H1 (cell line): Measurements from ENCODE around the gene DIP2C. TPM values are rescaled to one million over a fixed set of nuclear protein-coding genes. Genes with fewer than 3 reads are reported as not detected.

Source experiments
- CTCF ChIA-PET: fragments of 300-600 bp; sonication (Branson Sonifier 250); formaldehyde crosslinking; loops from one replicate; lab custom pipeline; 2021; ENCODE audit not compliant: partially characterized antibody; lab: Charles Lee
- POLR2A ChIA-PET: fragments of 300-600 bp; sonication (Branson Sonifier 250); formaldehyde crosslinking; loops from one replicate; lab custom pipeline; 2021; ENCODE audit warnings: inconsistent platforms; ENCODE audit not compliant: partially characterized antibody; lab: Charles Lee
- DNase-seq, 2 experiments: peaks; one replicate each; pipeline versions ENCODE4 v3.0.0 to v3.0.0-alpha.2; 2010 to 2022; ENCODE audit warnings: low spot score in 2 of 2, low read depth in 1 of 2, mixed read lengths in 1 of 2
- FAIRE-seq: peaks from 2 replicates; lab custom pipeline; 2011; peaks lifted over from hg19 to GRCh38; lab: Jason Lieb, UNC
- H2AFZ ChIP-seq: 2 replicates; pipeline ENCODE4 v1.8.1; 2012; ENCODE audit warnings: low read length, inconsistent platforms
- H2AK5ac ChIP-seq: 2 replicates; pipeline ENCODE4 v1.6.1; 2013; ENCODE audit warnings: low read depth, low read length
- H2BK120ac ChIP-seq: replicated peaks from 2 replicates; pipeline ENCODE3; 2013; ENCODE audit warnings: low read depth, low read length, inconsistent platforms
- H2BK12ac ChIP-seq: 2 replicates; pipeline ENCODE4 v1.6.1; 2013; ENCODE audit warnings: low read depth, low read length
- H2BK15ac ChIP-seq: 2 replicates; pipeline ENCODE4 v1.6.1; 2013; ENCODE audit warnings: low read length
- H2BK20ac ChIP-seq: 2 replicates; pipeline ENCODE4 v1.6.1; 2013; ENCODE audit warnings: low read length
- H2BK5ac ChIP-seq: 2 replicates; pipeline ENCODE4 v1.6.1; 2013; ENCODE audit warnings: low read depth, low read length
- H3K14ac ChIP-seq: 2 replicates; pipeline ENCODE4 v1.6.1; 2013; ENCODE audit warnings: inconsistent platforms; ENCODE audit not compliant: insufficient read length
- H3K18ac ChIP-seq: 2 replicates; pipeline ENCODE4 v1.6.1; 2013; ENCODE audit warnings: low read length; ENCODE audit errors: extremely low read depth
- H3K23ac ChIP-seq: 2 replicates; pipeline ENCODE4 v1.6.1; 2013; ENCODE audit warnings: inconsistent platforms; ENCODE audit not compliant: insufficient read length
- H3K23me2 ChIP-seq: 2 replicates; pipeline ENCODE4 v1.6.1; 2013; ENCODE audit warnings: low read depth, low read length
- H3K27ac ChIP-seq: 2 replicates; pipeline ENCODE4 v1.6.1; 2011; ENCODE audit warnings: low read depth, low read length, inconsistent platforms
- H3K27me3 ChIP-seq, 4 experiments: replicated peaks in 1 of 4; 1 replicate in 1 of 4; 2 replicates in 3 of 4; pipeline versions ENCODE4 v1.6.1 to v1.8.1; 2011 to 2013; ENCODE audit warnings: low read length in 3 of 4, mild to moderate bottlenecking in 3 of 4, inconsistent platforms in 2 of 4, mixed read lengths in 2 of 4, moderate library complexity in 1 of 4; ENCODE audit not compliant: control insufficient read depth in 3 of 4, insufficient read depth in 3 of 4; ENCODE audit errors: extremely low read depth in 1 of 4
- H3K36me3 ChIP-seq, 4 experiments: 2 replicates each; pipeline versions ENCODE4 v1.6.1 to v1.8.1; 2011 to 2013; ENCODE audit warnings: mild to moderate bottlenecking in 4 of 4, low read length in 3 of 4, moderate library complexity in 2 of 4, control low read depth in 1 of 4, inconsistent platforms in 1 of 4; ENCODE audit not compliant: insufficient read depth in 4 of 4, control insufficient read depth in 2 of 4
- H3K4ac ChIP-seq: replicated peaks from 2 replicates; pipeline ENCODE3; 2013; ENCODE audit warnings: low read length, low read depth, mixed read lengths, inconsistent platforms; ENCODE audit not compliant: insufficient read length
- H3K4me1 ChIP-seq, 4 experiments: replicated peaks in 1 of 4; 1 replicate in 1 of 4; 2 replicates in 3 of 4; pipeline versions ENCODE4 v1.6.1 to v1.8.1; 2011 to 2013; ENCODE audit warnings: low read length in 3 of 4, inconsistent platforms in 2 of 4, mixed read lengths in 1 of 4; ENCODE audit not compliant: insufficient read depth in 4 of 4, control insufficient read depth in 3 of 4
- H3K4me2 ChIP-seq, 2 experiments: 2 replicates each; pipeline versions ENCODE4 v1.6.1 to v1.8.1; 2011 to 2013; ENCODE audit warnings: low read depth in 2 of 2, low read length in 2 of 2, control low read depth in 1 of 2, inconsistent platforms in 1 of 2, mild to moderate bottlenecking in 1 of 2; ENCODE audit not compliant: insufficient read depth in 1 of 2
- H3K4me3 ChIP-seq, 4 experiments: fragments of 200-600, 300-600 bp in 1 of 4; sonication (generic), shearing (Covaris generic), sonication (Bioruptor Twin) in 1 of 4; 2 replicates each; pipeline versions ENCODE4 v1.5.1 to v1.8.1; 2011 to 2016; ENCODE audit warnings: low read length in 4 of 4, low read depth in 3 of 4, control low read depth in 2 of 4, inconsistent platforms in 2 of 4, mild to moderate bottlenecking in 2 of 4, mixed read lengths in 1 of 4, moderate library complexity in 1 of 4; ENCODE audit not compliant: insufficient read depth in 2 of 4; ENCODE audit errors: extremely low read depth in 1 of 4
- H3K56ac ChIP-seq: replicated peaks from 2 replicates; pipeline ENCODE3; 2013; ENCODE audit warnings: low read depth, mild to moderate bottlenecking, mixed read lengths, low read length, inconsistent platforms; ENCODE audit not compliant: insufficient read length
- H3K79me1 ChIP-seq: 2 replicates; pipeline ENCODE4 v1.6.1; 2013; ENCODE audit warnings: low read depth, low read length, control low read depth
- H3K79me2 ChIP-seq, 2 experiments: 2 replicates each; pipeline versions ENCODE4 v1.6.1 to v1.8.1; 2012 to 2013; ENCODE audit warnings: low read length in 2 of 2, mild to moderate bottlenecking in 2 of 2, inconsistent platforms in 1 of 2; ENCODE audit not compliant: insufficient read depth in 2 of 2, control insufficient read depth in 1 of 2
- H3K9ac ChIP-seq, 4 experiments: replicated peaks in 1 of 4; 1 replicate in 1 of 4; 2 replicates in 3 of 4; pipeline versions ENCODE4 v1.6.1 to v1.8.1; 2011 to 2013; ENCODE audit warnings: low read depth in 3 of 4, low read length in 3 of 4, control low read depth in 2 of 4, mild to moderate bottlenecking in 2 of 4, moderate library complexity in 2 of 4, inconsistent platforms in 1 of 4; ENCODE audit errors: extremely low read depth in 1 of 4
- H3K9me3 ChIP-seq, 2 experiments: 2 replicates each; pipeline versions ENCODE4 v1.6.1 to v1.8.1; 2012 to 2013; ENCODE audit warnings: mild to moderate bottlenecking in 2 of 2, moderate library complexity in 2 of 2, control low read depth in 1 of 2, inconsistent platforms in 1 of 2, low read depth in 1 of 2, low read length in 1 of 2, mixed read lengths in 1 of 2; ENCODE audit not compliant: insufficient read depth in 2 of 2
- H4K20me1 ChIP-seq, 2 experiments: replicated peaks in 1 of 2; 2 replicates each; pipeline versions ENCODE3 to v1.8.1; 2011 to 2013; ENCODE audit warnings: inconsistent platforms in 2 of 2, low read length in 2 of 2, mild to moderate bottlenecking in 1 of 2; ENCODE audit not compliant: insufficient read depth in 2 of 2, control insufficient read depth in 1 of 2
- H4K5ac ChIP-seq: 2 replicates; pipeline ENCODE4 v1.6.1; 2013; ENCODE audit warnings: low read length, low read depth, mixed read lengths, inconsistent platforms; ENCODE audit not compliant: insufficient read length
- H4K8ac ChIP-seq: 2 replicates; pipeline ENCODE4 v1.8.0; 2013; ENCODE audit warnings: mild to moderate bottlenecking, moderate library complexity, low read length, inconsistent platforms; ENCODE audit not compliant: insufficient read depth; ENCODE audit errors: extremely low read depth
- H4K91ac ChIP-seq: replicated peaks from 2 replicates; pipeline ENCODE3; 2013; ENCODE audit warnings: low read length, mixed read lengths, inconsistent platforms; ENCODE audit not compliant: insufficient read length
- CHD2 ChIP-seq: IDR thresholded peaks from 2 replicates; pipeline ENCODE4 v1.6.1; 2012; ENCODE audit warnings: low read length, improper control_type of control experiment
- EGR1 ChIP-seq: IDR thresholded peaks from 2 replicates; pipeline ENCODE4 v1.6.1; 2011; ENCODE audit warnings: low read depth, low read length, borderline replicate concordance
- FOSL1 ChIP-seq: IDR thresholded peaks from 2 replicates; pipeline ENCODE4 v1.6.1; 2011; ENCODE audit warnings: mild to moderate bottlenecking, low read depth, low read length, moderate library complexity; ENCODE audit not compliant: insufficient read depth
- JUN ChIP-seq: IDR thresholded peaks from 2 replicates; pipeline ENCODE4 v1.6.1; 2011; ENCODE audit warnings: low read depth, mild to moderate bottlenecking, improper control_type of control experiment, low read length
- JUND ChIP-seq: IDR thresholded peaks from 2 replicates; pipeline ENCODE4 v1.6.1; 2011; ENCODE audit warnings: mild to moderate bottlenecking, improper control_type of control experiment, low read length
- POLR2A ChIP-seq, 2 experiments: IDR thresholded peaks; 1 replicate in 1 of 2; 2 replicates in 1 of 2; pipeline ENCODE4 v1.6.1; 2011; ENCODE audit warnings: low read depth in 2 of 2, low read length in 2 of 2, mild to moderate bottlenecking in 2 of 2; ENCODE audit errors: control extremely low read depth in 1 of 2
- RFX5 ChIP-seq: IDR thresholded peaks from 2 replicates; pipeline ENCODE4 v1.6.1; 2011; ENCODE audit warnings: low read depth, low read length, improper control_type of control experiment, borderline replicate concordance
- SIRT6 ChIP-seq: IDR thresholded peaks from one replicate; pipeline ENCODE4 v1.7.1; 2012; ENCODE audit warnings: low read length, inconsistent platforms
- SP4 ChIP-seq: IDR thresholded peaks from 2 replicates; pipeline ENCODE4 v1.6.1; 2012; ENCODE audit warnings: low read length, inconsistent platforms
- TAF1 ChIP-seq: IDR thresholded peaks from 2 replicates; pipeline ENCODE4 v1.6.1; 2011; ENCODE audit warnings: mild to moderate bottlenecking, low read depth, low read length
- TCF12 ChIP-seq: IDR thresholded peaks from 2 replicates; pipeline ENCODE4 v1.6.1; 2011; ENCODE audit warnings: low read depth, mild to moderate bottlenecking, low read length
- TEAD4 ChIP-seq: IDR thresholded peaks from 2 replicates; pipeline ENCODE4 v1.6.1; 2012; ENCODE audit warnings: low read depth, low read length, inconsistent platforms, mixed read lengths
- WGBS, 2 experiments: shearing (Covaris generic) in 1 of 2; methylation state at CpG; one replicate each; pipeline versions ENCODE4 v1.1.6 to v1.1.7; 2013 to 2015; ENCODE audit warnings: low lambda C conversion rate in 2 of 2, mixed read lengths in 2 of 2, inconsistent platforms in 1 of 2, low coverage in 1 of 2, missing lambda C conversion rate in 1 of 2; ENCODE audit not compliant: insufficient replicate concordance in 2 of 2, insufficient coverage in 1 of 2, insufficient read length in 1 of 2; ENCODE audit errors: extremely low coverage in 1 of 2, missing lambda C conversion rate in 1 of 2; 5-methylcytosine and 5-hydroxymethylcytosine counted together
- polyA plus RNA-seq, 7 experiments: library from polyadenylated mRNA; depleted of rRNA in 3 of 7; stranded (reverse) in 5 of 7; unstranded in 2 of 7; fragments of >200 nt in 5 of 7; fragments of 200-250 nt in 2 of 7; gene quantifications; 1 replicate in 5 of 7; 2 replicates in 1 of 7; 4 replicates in 1 of 7; pipeline versions ENCODE4 v1.2.1 to v1.2.3, GENCODE V29; 2011 to 2013; ENCODE audit warnings: missing spikeins in 2 of 7, mixed read lengths in 2 of 7
- total RNA-seq: library from RNA; stranded (reverse); fragmentation: NEBNext Ultra II Directional; extraction: Animal tissue kit (Norgen Biotek cat#: 25700); gene quantifications from 2 replicates; pipeline ENCODE4 v1.2.1, GENCODE V29; 2021
- TF ChIP-seq, protein P1 (sequence below): IDR thresholded peaks from 2 replicates; pipeline ENCODE4 v1.6.1; 2011; ENCODE audit warnings: low read length, improper control_type of control experiment
- TF ChIP-seq, protein P2 (sequence below): IDR thresholded peaks from 2 replicates; pipeline ENCODE4 v1.6.1; 2012; ENCODE audit warnings: inconsistent platforms

The DIP2C gene
- total and polyA plus RNA-seq, 2 of the 8 experiments (the other 6 are each of a cell fraction or from before 2014, with no cell fraction given), result 3.8 to 9.3 TPM

DNA sequence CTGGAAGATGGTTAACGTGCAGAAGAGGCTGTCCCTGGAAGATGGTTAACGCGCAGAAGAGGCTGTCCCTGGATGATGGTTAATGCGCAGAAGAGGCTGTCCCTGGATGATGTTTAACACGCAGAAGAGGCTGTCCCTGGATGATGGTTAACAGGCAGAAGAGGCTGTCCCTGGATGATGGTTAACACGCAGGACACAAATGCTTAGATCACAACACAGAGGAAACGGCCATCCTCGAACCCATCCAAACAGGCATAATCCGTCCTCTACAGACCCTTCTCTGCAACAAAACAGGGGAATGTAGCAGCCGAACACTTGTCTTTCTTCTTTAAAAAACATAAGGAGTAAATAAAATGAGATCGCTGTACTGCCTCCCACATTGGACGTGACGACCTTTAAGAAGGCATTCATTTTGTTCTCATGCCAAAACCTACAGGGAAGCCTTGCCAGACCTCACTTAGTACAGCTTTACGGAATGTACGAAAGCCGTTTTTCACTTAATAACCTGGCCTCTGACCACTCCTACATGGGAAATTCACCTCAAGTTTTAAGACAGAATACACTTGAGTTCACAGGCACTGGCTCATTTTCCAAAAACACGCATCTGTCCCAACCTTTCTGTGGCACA lies 309.0 kb downstream of the DIP2C start:
- POLR2A ChIA-PET, result no interaction called here
- H3K14ac ChIP-seq, result no peak overlapping the region
- no peak overlapping the region for H2BK12ac ChIP-seq
- H2BK20ac ChIP-seq, result no peak overlapping the region
- H3K79me1 ChIP-seq, result no peaks in the 10 kb centered on the region
- H4K5ac ChIP-seq, result no peak overlapping the region
- no peak overlapping the region for H2BK120ac ChIP-seq
- no peak overlapping the region for H3K9ac ChIP-seq
- 95% methylated on average over 17 of the region's 17 CpGs; no CpG with 5 or more reads in 1 of the 2 experiments for WGBS, 2 experiments
- no peak overlapping the region for H4K8ac ChIP-seq
- no peak overlapping the region for H4K91ac ChIP-seq
- H3K4ac ChIP-seq, result no peak overlapping the region
- H3K4me1 ChIP-seq, result no peaks in the 10 kb centered on the region
- no peak overlapping the region for H3K23ac ChIP-seq
- DNase-seq (no peak), FAIRE-seq (no peak)
- H3K56ac ChIP-seq, result no peak overlapping the region
- H3K23me2 ChIP-seq, result no peaks in the 10 kb centered on the region
- no peak overlapping the region for H3K4me3 ChIP-seq
- no peak overlapping the region for H2AFZ ChIP-seq
- no peak overlapping the region for H3K4me2 ChIP-seq
- no peak overlapping the region for H3K27ac ChIP-seq
- no peak overlapping the region for H2AK5ac ChIP-seq
- no peak overlapping the region for H2BK5ac ChIP-seq
- H3K18ac ChIP-seq, result no peak overlapping the region
- H3K36me3 ChIP-seq, result no peaks in the 10 kb centered on the region; a peak in 1 of 8 replicates
- H4K20me1 ChIP-seq, result peaks cover 0 to 6% of the 10 kb centered on the region in 2 experiments
- no peak overlapping the region for H2BK15ac ChIP-seq
- CTCF ChIA-PET, result no interaction called here
- peaks cover 0 to 6% of the 10 kb centered on the region in 2 experiments; a peak in 1 of 4 replicates for H3K9me3 ChIP-seq
- H3K79me2 ChIP-seq, result peaks cover 0 to 4% of the 10 kb centered on the region in 2 experiments; a peak in 1 of 4 replicates
- H3K27me3 ChIP-seq, result no peaks in the 10 kb centered on the region
- no peak for TF ChIP-seq JUN
- TF ChIP-seq TEAD4, result no peak
- no peak for TF ChIP-seq CHD2
- TF ChIP-seq RFX5, result no peak
- TF ChIP-seq, protein P1, sequence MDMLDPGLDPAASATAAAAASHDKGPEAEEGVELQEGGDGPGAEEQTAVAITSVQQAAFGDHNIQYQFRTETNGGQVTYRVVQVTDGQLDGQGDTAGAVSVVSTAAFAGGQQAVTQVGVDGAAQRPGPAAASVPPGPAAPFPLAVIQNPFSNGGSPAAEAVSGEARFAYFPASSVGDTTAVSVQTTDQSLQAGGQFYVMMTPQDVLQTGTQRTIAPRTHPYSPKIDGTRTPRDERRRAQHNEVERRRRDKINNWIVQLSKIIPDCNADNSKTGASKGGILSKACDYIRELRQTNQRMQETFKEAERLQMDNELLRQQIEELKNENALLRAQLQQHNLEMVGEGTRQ, result no peak
- TF ChIP-seq TCF12, result no peak
- TF ChIP-seq, protein P2, sequence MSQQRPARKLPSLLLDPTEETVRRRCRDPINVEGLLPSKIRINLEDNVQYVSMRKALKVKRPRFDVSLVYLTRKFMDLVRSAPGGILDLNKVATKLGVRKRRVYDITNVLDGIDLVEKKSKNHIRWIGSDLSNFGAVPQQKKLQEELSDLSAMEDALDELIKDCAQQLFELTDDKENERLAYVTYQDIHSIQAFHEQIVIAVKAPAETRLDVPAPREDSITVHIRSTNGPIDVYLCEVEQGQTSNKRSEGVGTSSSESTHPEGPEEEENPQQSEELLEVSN, result no peak
- TF ChIP-seq EGR1, result no peak
- TF ChIP-seq FOSL1, result no peak
- TF ChIP-seq POLR2A (IDR thresholded peaks at IDR 0.05; ENCODE audit: control extremely low read depth in 1 of 2, low read depth in 2 of 2, low read length in 2 of 2), result no peak
- TF ChIP-seq SP4, result no peak
- no peak for TF ChIP-seq TAF1
- TF ChIP-seq SIRT6, result no peak
- TF ChIP-seq JUND, result no peak
